SK-N-SH (cell line): ENCODE results near the gene DDX31. TPM values are rescaled to one million over a fixed set of nuclear protein-coding genes. Genes with fewer than 3 reads are reported as not detected.

Experiments
- CTCF ChIA-PET: fragments of 300-600, 350-600 bp; formaldehyde crosslinking; extraction: SDS; loops from one replicate; lab custom pipeline; 2021; lab: Yijun Ruan, JAX
- POLR2A ChIA-PET: fragments of 350-600 bp; sonication (Branson Sonifier 250); formaldehyde crosslinking; extraction: SDS; loops from one replicate; lab custom pipeline; 2020; ENCODE audit warnings: antibody characterized with exemption, inconsistent platforms; lab: Yijun Ruan, JAX
- DNase-seq: peaks from one replicate; pipeline ENCODE4 v3.0.0; 2012
- H2AFZ ChIP-seq: fragments of 200-600 bp; sonication (generic); 2 replicates; pipeline ENCODE4 v1.8.1; 2016; ENCODE audit warnings: antibody characterized with exemption, mild to moderate bottlenecking, low read depth
- H3F3A ChIP-seq: fragments of 200-600 bp; sonication (generic); replicated peaks from 2 replicates; pipeline ENCODE3; 2016; ENCODE audit warnings: antibody characterized with exemption, mild to moderate bottlenecking; ENCODE audit not compliant: insufficient read depth
- H3K27ac ChIP-seq, 2 experiments: fragments of 200-500 bp in 1 of 2; fragments of 200-600 bp in 1 of 2; sonication (Bioruptor generic) in 1 of 2; sonication (generic), shearing (Covaris generic) in 1 of 2; 2 replicates each; pipeline versions ENCODE4 v1.5.1 to v1.6.1; 2014 to 2016; ENCODE audit warnings: low read depth in 2 of 2, inconsistent platforms in 1 of 2, low read length in 1 of 2, mild to moderate bottlenecking in 1 of 2, mixed read lengths in 1 of 2
- H3K27me3 ChIP-seq: fragments of 200-600 bp; sonication (generic), shearing (Covaris generic); 2 replicates; pipeline ENCODE4 v1.6.1; 2016; ENCODE audit warnings: mixed run types; ENCODE audit not compliant: insufficient read depth
- H3K36me3 ChIP-seq, 2 experiments: fragments of 200-500 bp in 1 of 2; fragments of 200-600 bp in 1 of 2; sonication (Bioruptor generic) in 1 of 2; sonication (generic) in 1 of 2; replicated peaks in 1 of 2; 2 replicates each; pipeline versions ENCODE3 to v1.5.1; 2014 to 2016; ENCODE audit warnings: low read length in 1 of 2, mild to moderate bottlenecking in 1 of 2; ENCODE audit not compliant: insufficient read depth in 2 of 2, control insufficient read depth in 1 of 2
- H3K4me1 ChIP-seq, 2 experiments: fragments of 200-500 bp in 1 of 2; fragments of 200-600 bp in 1 of 2; sonication (Bioruptor generic) in 1 of 2; sonication (generic), shearing (Covaris generic) in 1 of 2; 2 replicates each; pipeline versions ENCODE4 v1.5.1 to v1.6.1; 2014 to 2016; ENCODE audit warnings: low read depth in 1 of 2, low read length in 1 of 2, mixed run types in 1 of 2; ENCODE audit not compliant: insufficient read depth in 2 of 2, control insufficient read depth in 1 of 2
- H3K4me2 ChIP-seq: fragments of 200-600 bp; sonication (generic), shearing (Covaris generic); 2 replicates; pipeline ENCODE4 v1.6.1; 2017; ENCODE audit warnings: mixed run types
- H3K4me3 ChIP-seq, 2 experiments: fragments of 200-500 bp in 1 of 2; fragments of 200-600 bp in 1 of 2; sonication (Bioruptor generic) in 1 of 2; sonication (generic), shearing (Covaris generic) in 1 of 2; 2 replicates each; pipeline versions ENCODE4 v1.5.1 to v1.8.1; 2014 to 2016; ENCODE audit warnings: low read depth in 2 of 2, inconsistent platforms in 1 of 2, low read length in 1 of 2, mild to moderate bottlenecking in 1 of 2, mixed read lengths in 1 of 2, moderate library complexity in 1 of 2
- H3K79me2 ChIP-seq: fragments of 200-600 bp; sonication (generic); 2 replicates; pipeline ENCODE4 v1.8.1; 2017; ENCODE audit warnings: mild to moderate bottlenecking; ENCODE audit not compliant: insufficient read depth
- H3K9ac ChIP-seq: fragments of 200-600 bp; sonication (generic); 2 replicates; pipeline ENCODE4 v1.6.1; 2017; ENCODE audit warnings: mixed run types
- H3K9me2 ChIP-seq: fragments of 200-600 bp; sonication (generic); 2 replicates; pipeline ENCODE4 v1.6.1; 2017; ENCODE audit warnings: mixed run types
- H3K9me3 ChIP-seq: fragments of 200-600 bp; sonication (generic); 2 replicates; pipeline ENCODE4 v1.6.1; 2017; ENCODE audit warnings: mixed run types, mild to moderate bottlenecking, moderate library complexity
- H4K20me1 ChIP-seq: fragments of 200-600 bp; sonication (generic); 2 replicates; pipeline ENCODE4 v1.6.1; 2017; ENCODE audit warnings: mild to moderate bottlenecking, mixed run types; ENCODE audit not compliant: insufficient read depth
- CHD2 ChIP-seq: fragments of 150-350 bp; IDR thresholded peaks from 2 replicates; pipeline ENCODE4 v1.6.1; 2018; ENCODE audit warnings: low read length; ENCODE audit not compliant: partially characterized antibody
- ELF1 ChIP-seq: IDR thresholded peaks from 2 replicates; pipeline ENCODE4 v1.4.0; 2012
- EP300 ChIP-seq, 2 experiments: IDR thresholded peaks; 2 replicates each; pipeline versions ENCODE4 v1.4.0 to v1.6.1; 2012; ENCODE audit warnings: borderline replicate concordance in 1 of 2, low read depth in 1 of 2, low read length in 1 of 2
- EZH2phosphoT487 ChIP-seq: fragments of 200-600 bp; sonication (generic); IDR thresholded peaks from 2 replicates; pipeline ENCODE4 v1.6.1; 2017; ENCODE audit warnings: low read depth, mixed run types, mild to moderate bottlenecking, antibody characterized with exemption, moderate library complexity, borderline replicate concordance
- FOSL2 ChIP-seq: IDR thresholded peaks from 2 replicates; pipeline ENCODE4 v1.4.0; 2012; ENCODE audit warnings: low read depth, mild to moderate bottlenecking, moderate library complexity, borderline replicate concordance
- GABPA ChIP-seq: IDR thresholded peaks from 2 replicates; pipeline ENCODE4 v1.4.0; 2012; ENCODE audit warnings: low read depth, mild to moderate bottlenecking
- GATA2 ChIP-seq: sonication (generic); formaldehyde crosslinking; IDR thresholded peaks from 2 replicates; pipeline ENCODE4 v1.5.0; 2020; ENCODE audit warnings: mild to moderate bottlenecking, missing genetic modification reagents
- IRF3 ChIP-seq: fragments of 150-350 bp; IDR thresholded peaks from 2 replicates; pipeline ENCODE4 v1.6.1; 2016; ENCODE audit warnings: mild to moderate bottlenecking, low read depth, low read length
- JUND ChIP-seq: IDR thresholded peaks from 2 replicates; pipeline ENCODE4 v1.4.0; 2012
- MEF2A ChIP-seq: IDR thresholded peaks from 2 replicates; pipeline ENCODE4 v1.4.0; 2012; ENCODE audit warnings: low read depth, borderline replicate concordance
- NFIC ChIP-seq: IDR thresholded peaks from 2 replicates; pipeline ENCODE4 v1.4.0; 2012; ENCODE audit warnings: borderline replicate concordance
- NRF1 ChIP-seq: IDR thresholded peaks from 2 replicates; pipeline ENCODE4 v1.6.1; 2012; ENCODE audit warnings: low read depth, mild to moderate bottlenecking, low read length
- PBX3 ChIP-seq: IDR thresholded peaks from 2 replicates; pipeline ENCODE4; 2012
- POLR2AphosphoS5 ChIP-seq: IDR thresholded peaks from 2 replicates; pipeline ENCODE4 v1.6.1; 2012; ENCODE audit warnings: low read depth, low read length
- RAD21 ChIP-seq: IDR thresholded peaks from 2 replicates; pipeline ENCODE4 v1.6.1; 2012; ENCODE audit warnings: mild to moderate bottlenecking, low read length
- RCOR1 ChIP-seq: fragments of 150-350 bp; IDR thresholded peaks from 2 replicates; pipeline ENCODE4 v1.6.1; 2017; ENCODE audit warnings: antibody characterized with exemption, low read length
- RFX5 ChIP-seq: IDR thresholded peaks from 2 replicates; pipeline ENCODE4 v1.6.1; 2012; ENCODE audit warnings: mild to moderate bottlenecking, improper control_type of control experiment, low read length
- RXRA ChIP-seq: IDR thresholded peaks from 2 replicates; pipeline ENCODE4 v1.4.0; 2012; ENCODE audit warnings: low read depth, mild to moderate bottlenecking, borderline replicate concordance
- SIN3A ChIP-seq: IDR thresholded peaks from 2 replicates; pipeline ENCODE4 v1.6.1; 2012; ENCODE audit warnings: low read depth, mild to moderate bottlenecking, low read length, moderate library complexity, borderline replicate concordance
- SMC3 ChIP-seq: IDR thresholded peaks from 2 replicates; pipeline ENCODE4 v1.6.1; 2012; ENCODE audit warnings: low read depth, low read length, improper control_type of control experiment
- TAF1 ChIP-seq: IDR thresholded peaks from 2 replicates; pipeline ENCODE4 v1.6.1; 2012; ENCODE audit warnings: low read depth, mild to moderate bottlenecking, low read length, moderate library complexity, borderline replicate concordance
- TCF12 ChIP-seq: IDR thresholded peaks from 2 replicates; pipeline ENCODE4 v1.4.0; 2012
- YY1 ChIP-seq: IDR thresholded peaks from 2 replicates; pipeline ENCODE4 v1.4.0; 2012; ENCODE audit warnings: low read depth, mild to moderate bottlenecking
- WGBS: methylation state at CpG from one replicate; pipeline ENCODE4 v1.1.6; 2017; ENCODE audit warnings: low lambda C conversion rate; 5-methylcytosine and 5-hydroxymethylcytosine counted together
- polyA plus RNA-seq, 3 experiments: library from polyadenylated mRNA; depleted of rRNA; stranded (reverse); fragments of >200 nt; gene quantifications; 2 replicates each; pipeline ENCODE4 v1.2.3, GENCODE V29; 2012
- TF ChIP-seq, protein P1 (sequence below): IDR thresholded peaks from 2 replicates; pipeline ENCODE4 v1.4.0; 2012; ENCODE audit warnings: low read depth, borderline replicate concordance
- TF ChIP-seq, protein P2 (sequence below): fragments of 150-350 bp; IDR thresholded peaks from 2 replicates; pipeline ENCODE4 v1.6.1; 2017; ENCODE audit warnings: antibody characterized with exemption, low read length, low read depth, borderline replicate concordance
- TF ChIP-seq, protein P3 (sequence below): IDR thresholded peaks from 2 replicates; pipeline ENCODE4 v1.4.0; 2012; ENCODE audit warnings: low read depth

Gene DDX31
- polyA plus RNA-seq (2012; rRNA removed), result 13.9 and 17.3 TPM in 2 replicates
- polyA plus RNA-seq (2012; cell fraction: cytosol; rRNA removed), result 11.1 and 13.2 TPM in 2 replicates
- 31.7 and 35.8 TPM in 2 replicates for polyA plus RNA-seq (2012; cell fraction: nucleus; rRNA removed)

- Histone ChIP-seq H3K36me3 (peaks cover 8 to 9% of the 10 kb centered on the region in 2 experiments), H3K9me3 (no peaks in the 10 kb centered on the region), H3K9me2 (no peaks in the 10 kb centered on the region), H3K9ac (peak within 1 kb of the TSS; percentile 95), H3K79me2 (peaks cover 89% of the 10 kb centered on the region), H3K4me1 (peaks cover 0 to 15% of the 10 kb centered on the region in 2 experiments; a peak in 2 of 4 replicates), H3F3A (peaks cover 6% of the 10 kb centered on the region), H3K27me3 (no peaks in the 10 kb centered on the region), H3K4me3 (peak within 1 kb of the TSS; percentile 97 to 98), H2AFZ (peak within 1 kb of the TSS; percentile 97), H4K20me1 (peaks cover 40% of the 10 kb centered on the region), H3K4me2 (peak within 1 kb of the TSS; percentile 97), H3K27ac (peak within 1 kb of the TSS; percentile 99)
- ChIA-PET POLR2A (interaction anchor here (0.6 to 3.5 kb wide), 7 partner anchors 19 to 709 kb away, joined by 3 to 32 read pairs (median 4); partner anchors contain the start of gene SETX), CTCF (interaction anchor here (0.7 to 4.8 kb wide), 16 partner anchors 10 to 260 kb away, joined by 3 to 37 read pairs (median 3); partner anchors contain the start of genes BARHL1 and CFAP77)
- WGBS, result 2% methylated on average over 22 of the region's 77 CpGs
- DNase-seq, result peak; percentile 94
- TF ChIP-seq CHD2 (no peak), NFIC (no peak), ELF1 (peak; percentile 89), RFX5 (no peak), FOSL2 (no peak; the same call in 1 of the 2 replicates), RXRA (no peak), SIN3A (0 out of 2 replicates have a peak, but pooled peaks have one; percentile 16), EP300 (IDR thresholded peaks at IDR 0.05; ENCODE audit: borderline replicate concordance in 1 of 2, low read depth in 1 of 2, low read length in 1 of 2) (no peak; a peak in 1 of 4 replicates), SMC3 (no peak), NRF1 (peak; percentile 46; the same call in 1 of the 2 replicates), TAF1 (peak; percentile 45), RCOR1 (no peak), GATA2 (no peak), EZH2phosphoT487 (no peak), JUND (no peak), RAD21 (no peak), MEF2A (no peak), YY1 (0 out of 2 replicates have a peak, but pooled peaks have one; percentile 25), GABPA (peak; percentile 74), TCF12 (no peak; the same call in 1 of the 2 replicates), POLR2AphosphoS5 (peak; percentile 46; the same call in 1 of the 2 replicates), PBX3 (no peak), IRF3 (no peak)
- TF ChIP-seq, protein P1, sequence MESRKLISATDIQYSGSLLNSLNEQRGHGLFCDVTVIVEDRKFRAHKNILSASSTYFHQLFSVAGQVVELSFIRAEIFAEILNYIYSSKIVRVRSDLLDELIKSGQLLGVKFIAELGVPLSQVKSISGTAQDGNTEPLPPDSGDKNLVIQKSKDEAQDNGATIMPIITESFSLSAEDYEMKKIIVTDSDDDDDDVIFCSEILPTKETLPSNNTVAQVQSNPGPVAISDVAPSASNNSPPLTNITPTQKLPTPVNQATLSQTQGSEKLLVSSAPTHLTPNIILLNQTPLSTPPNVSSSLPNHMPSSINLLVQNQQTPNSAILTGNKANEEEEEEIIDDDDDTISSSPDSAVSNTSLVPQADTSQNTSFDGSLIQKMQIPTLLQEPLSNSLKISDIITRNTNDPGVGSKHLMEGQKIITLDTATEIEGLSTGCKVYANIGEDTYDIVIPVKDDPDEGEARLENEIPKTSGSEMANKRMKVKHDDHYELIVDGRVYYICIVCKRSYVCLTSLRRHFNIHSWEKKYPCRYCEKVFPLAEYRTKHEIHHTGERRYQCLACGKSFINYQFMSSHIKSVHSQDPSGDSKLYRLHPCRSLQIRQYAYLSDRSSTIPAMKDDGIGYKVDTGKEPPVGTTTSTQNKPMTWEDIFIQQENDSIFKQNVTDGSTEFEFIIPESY, result no peak
- TF ChIP-seq, protein P2, sequence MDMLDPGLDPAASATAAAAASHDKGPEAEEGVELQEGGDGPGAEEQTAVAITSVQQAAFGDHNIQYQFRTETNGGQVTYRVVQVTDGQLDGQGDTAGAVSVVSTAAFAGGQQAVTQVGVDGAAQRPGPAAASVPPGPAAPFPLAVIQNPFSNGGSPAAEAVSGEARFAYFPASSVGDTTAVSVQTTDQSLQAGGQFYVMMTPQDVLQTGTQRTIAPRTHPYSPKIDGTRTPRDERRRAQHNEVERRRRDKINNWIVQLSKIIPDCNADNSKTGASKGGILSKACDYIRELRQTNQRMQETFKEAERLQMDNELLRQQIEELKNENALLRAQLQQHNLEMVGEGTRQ, result peak; percentile 44; the same call in 1 of the 2 replicates
- TF ChIP-seq, protein P3, sequence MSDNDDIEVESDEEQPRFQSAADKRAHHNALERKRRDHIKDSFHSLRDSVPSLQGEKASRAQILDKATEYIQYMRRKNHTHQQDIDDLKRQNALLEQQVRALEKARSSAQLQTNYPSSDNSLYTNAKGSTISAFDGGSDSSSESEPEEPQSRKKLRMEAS, result peak; percentile 98
These were observed at the start of gene DDX31 for GRCh38 chr9:132669698-132670456. Gene DDX31 (minus strand): TSS chr9:132669983. CDS start chr9:132669934, 49 bp downstream.
